ACC112 (cell line): ENCODE measurements around the gene CCDC178.

ENCODE experiments used
- H2AFZ ChIP-seq: fragments of 200-600 bp; sonication (generic); one replicate; pipeline ENCODE4 v1.6.0; 2017; ENCODE audit warnings: antibody characterized with exemption, low read length; ENCODE audit not compliant: unreplicated experiment
- H3K27ac ChIP-seq: fragments of 200-600 bp; sonication (generic); 2 replicates; pipeline ENCODE4 v1.5.1; 2014; ENCODE audit warnings: low read depth, mild to moderate bottlenecking, antibody characterized with exemption, low read length, moderate library complexity
- H3K27me3 ChIP-seq: fragments of 200-600 bp; sonication (generic); 2 replicates; pipeline ENCODE4 v1.6.1; 2014; ENCODE audit warnings: mild to moderate bottlenecking, antibody characterized with exemption, low read length, moderate library complexity, mixed read lengths; ENCODE audit not compliant: insufficient read depth
- H3K36me3 ChIP-seq: fragments of 200-600 bp; sonication (generic); 2 replicates; pipeline ENCODE4 v1.6.1; 2016; ENCODE audit warnings: mild to moderate bottlenecking, antibody characterized with exemption, low read length, moderate library complexity, mixed read lengths; ENCODE audit not compliant: insufficient read depth
- H3K4me1 ChIP-seq: fragments of 200-600 bp; sonication (generic); one replicate; pipeline ENCODE4 v1.6.1; 2016; ENCODE audit warnings: low read length, mixed read lengths; ENCODE audit not compliant: insufficient read depth, unreplicated experiment, control insufficient read depth
- H3K4me3 ChIP-seq: fragments of 200-600 bp; sonication (generic); 2 replicates; pipeline ENCODE4 v1.5.1; 2014; ENCODE audit warnings: mild to moderate bottlenecking, low read depth, low read length
- H3K79me2 ChIP-seq: fragments of 200-600 bp; sonication (generic); one replicate; pipeline ENCODE4 v1.6.0; 2016; ENCODE audit warnings: low read length; ENCODE audit not compliant: control insufficient read depth, unreplicated experiment, insufficient read depth

Gene CCDC178

GRCh38 chr18:33231474-33232317 lies 208.8 kb downstream of the CCDC178 start:
- no peak overlapping the region for H3K4me3 ChIP-seq
- no peaks in the 10 kb centered on the region for H3K4me1 ChIP-seq
- no peaks in the 10 kb centered on the region for H3K36me3 ChIP-seq
- no peaks in the 10 kb centered on the region for H3K79me2 ChIP-seq
- peak overlapping the region; percentile 67 for H2AFZ ChIP-seq
- H3K27ac ChIP-seq: no peak overlapping the region
- H3K27me3 ChIP-seq: no peaks in the 10 kb centered on the region

GRCh38 chr18:33212363-33212762 lies 228.2 kb downstream of the CCDC178 start:
- H3K4me3 ChIP-seq: no peak overlapping the region
- no peak overlapping the region for H2AFZ ChIP-seq
- no peaks in the 10 kb centered on the region for H3K36me3 ChIP-seq

GRCh38 chr18:33210575-33211189 lies 229.8 kb downstream of the CCDC178 start:
- H2AFZ ChIP-seq: no peak overlapping the region
- H3K4me3 ChIP-seq: no peak overlapping the region
- H3K79me2 ChIP-seq: no peaks in the 10 kb centered on the region
- H3K4me1 ChIP-seq: no peaks in the 10 kb centered on the region
- H3K36me3 ChIP-seq: no peaks in the 10 kb centered on the region
- peaks cover 24% of the 10 kb centered on the region for H3K27me3 ChIP-seq
- no peak overlapping the region for H3K27ac ChIP-seq

More at GRCh38 chr18:33212363-33212762, 228.2 kb downstream of the CCDC178 start:
- Histone ChIP-seq H3K27ac (no peak overlapping the region), H3K27me3 (peaks cover 22% of the 10 kb centered on the region), H3K79me2 (no peaks in the 10 kb centered on the region), H3K4me1 (no peaks in the 10 kb centered on the region)

DNA sequence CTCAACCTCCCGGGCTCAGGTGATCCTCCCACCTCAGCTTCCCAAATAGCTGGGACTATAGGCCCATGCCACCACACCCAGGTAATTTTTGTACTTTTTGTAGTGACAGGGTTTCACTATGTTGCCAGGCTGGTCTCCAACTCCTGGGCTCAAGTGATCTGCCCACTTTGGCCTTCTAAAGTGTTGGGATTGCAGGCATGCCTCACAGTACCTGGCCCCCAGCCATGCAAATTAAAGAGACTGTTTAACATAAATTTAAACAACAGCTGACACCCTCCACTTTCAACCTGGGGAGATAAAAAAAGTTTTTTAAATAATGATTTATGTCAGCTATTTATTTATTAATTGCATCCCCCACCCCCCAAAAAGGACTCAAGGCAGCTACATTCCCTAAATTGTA lies 234.7 kb downstream of the CCDC178 start:
- Histone ChIP-seq H3K79me2 (no peaks in the 10 kb centered on the region), H3K4me1 (no peaks in the 10 kb centered on the region), H3K4me3 (no peak overlapping the region), H2AFZ (no peak overlapping the region), H3K36me3 (no peaks in the 10 kb centered on the region), H3K27me3 (peaks cover 24% of the 10 kb centered on the region), H3K27ac (no peak overlapping the region)

DNA sequence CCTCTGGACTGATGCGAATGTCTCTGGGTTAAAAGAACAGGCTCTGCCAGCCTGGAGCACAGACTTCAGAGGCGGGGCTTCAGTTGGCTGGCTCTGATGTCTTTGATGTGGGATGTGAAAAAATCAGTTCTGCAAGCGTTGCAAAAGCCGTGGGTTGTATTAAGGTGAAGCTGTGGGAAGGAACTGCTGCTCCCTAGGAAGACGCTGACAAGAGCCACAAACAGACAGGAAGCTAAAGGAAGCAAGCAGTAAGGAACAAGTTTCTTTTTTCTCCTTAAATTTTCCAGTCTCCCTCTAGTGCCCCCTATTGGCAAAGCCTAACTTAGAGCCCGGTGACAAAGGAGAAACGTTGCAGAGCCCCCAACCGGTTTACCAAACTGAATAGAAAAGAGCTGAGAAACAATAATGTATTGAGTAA lies 239.0 kb downstream of the CCDC178 start:
- no peak overlapping the region for H2AFZ ChIP-seq
- no peaks in the 10 kb centered on the region for H3K79me2 ChIP-seq
- no peak overlapping the region for H3K27ac ChIP-seq
- H3K4me1 ChIP-seq: no peaks in the 10 kb centered on the region
- no peak overlapping the region for H3K4me3 ChIP-seq
- peaks cover 12% of the 10 kb centered on the region; the same call in 1 of the 2 replicates for H3K27me3 ChIP-seq
- H3K36me3 ChIP-seq: no peaks in the 10 kb centered on the region

GRCh38 chr18:33195795-33196194 lies 244.7 kb downstream of the CCDC178 start:
- no peak overlapping the region for H3K27ac ChIP-seq
- no peaks in the 10 kb centered on the region for H3K36me3 ChIP-seq
- no peaks in the 10 kb centered on the region for H3K79me2 ChIP-seq
- no peaks in the 10 kb centered on the region for H3K4me1 ChIP-seq
- no peak overlapping the region for H2AFZ ChIP-seq
- H3K27me3 ChIP-seq: peaks cover 9% of the 10 kb centered on the region; the same call in 1 of the 2 replicates
- no peak overlapping the region for H3K4me3 ChIP-seq

DNA sequence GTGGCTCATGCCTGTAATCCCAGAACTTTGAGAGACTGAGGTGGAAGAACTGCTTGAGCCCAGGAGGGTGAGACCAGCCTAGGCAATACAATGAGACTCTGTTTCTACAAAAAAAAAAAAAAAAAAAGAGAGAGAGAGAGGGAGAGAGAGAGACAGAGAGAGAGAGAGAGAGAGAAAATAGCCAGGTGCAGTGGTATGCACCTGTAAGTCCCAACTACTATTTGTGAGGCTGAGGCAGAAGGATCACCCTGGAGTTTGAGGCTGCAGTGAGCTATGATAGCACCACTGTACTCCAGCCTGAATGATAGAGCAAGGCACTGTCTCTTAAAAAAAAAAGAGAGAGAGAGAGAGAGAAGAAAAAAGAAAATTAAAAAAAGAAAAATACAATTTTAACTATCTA lies 245.7 kb downstream of the CCDC178 start:
- no peaks in the 10 kb centered on the region for H3K36me3 ChIP-seq
- no peaks in the 10 kb centered on the region for H3K4me1 ChIP-seq
- H2AFZ ChIP-seq: no peak overlapping the region
- H3K27ac ChIP-seq: no peak overlapping the region
- no peaks in the 10 kb centered on the region for H3K79me2 ChIP-seq
- no peak overlapping the region for H3K4me3 ChIP-seq
- H3K27me3 ChIP-seq: no peaks in the 10 kb centered on the region

GRCh38 chr18:33184958-33185357 lies 255.6 kb downstream of the CCDC178 start:
- no peaks in the 10 kb centered on the region for H3K4me1 ChIP-seq
- H3K4me3 ChIP-seq: no peak overlapping the region
- H2AFZ ChIP-seq: no peak overlapping the region
- H3K79me2 ChIP-seq: no peaks in the 10 kb centered on the region
- H3K36me3 ChIP-seq: no peaks in the 10 kb centered on the region
- no peak overlapping the region for H3K27ac ChIP-seq
- H3K27me3 ChIP-seq: no peaks in the 10 kb centered on the region

GRCh38 chr18:33184175-33184574 lies 256.3 kb downstream of the CCDC178 start:
- Histone ChIP-seq H2AFZ (no peak overlapping the region), H3K27ac (no peak overlapping the region), H3K4me1 (no peaks in the 10 kb centered on the region), H3K27me3 (no peaks in the 10 kb centered on the region), H3K79me2 (no peaks in the 10 kb centered on the region), H3K36me3 (no peaks in the 10 kb centered on the region), H3K4me3 (no peak overlapping the region)

- Histone ChIP-seq H3K27ac (no peak overlapping the region), H3K27me3 (no peaks in the 10 kb centered on the region), H3K36me3 (no peaks in the 10 kb centered on the region), H3K4me3 (no peak overlapping the region), H3K4me1 (no peaks in the 10 kb centered on the region), H3K79me2 (no peaks in the 10 kb centered on the region), H2AFZ (no peak overlapping the region)
Observed at GRCh38 chr18:33183136-33183535, 257.4 kb downstream of the CCDC178 start.

GRCh38 chr18:33181016-33181415 lies 259.5 kb downstream of the CCDC178 start:
- no peak overlapping the region for H3K27ac ChIP-seq
- H2AFZ ChIP-seq: no peak overlapping the region
- no peak overlapping the region for H3K4me3 ChIP-seq
- no peaks in the 10 kb centered on the region for H3K27me3 ChIP-seq
- H3K4me1 ChIP-seq: no peaks in the 10 kb centered on the region
- H3K36me3 ChIP-seq: no peaks in the 10 kb centered on the region
- H3K79me2 ChIP-seq: no peaks in the 10 kb centered on the region
